Measurements from ENCODE around the gene PTTG2.

PTTG2 gene

GRCh38 chr4:37976991-37977470, 16.8 kb downstream of the PTTG2 start:
- DNase-seq (ENCODE audit: extremely low read depth, insufficient read length) = peak; percentile 82
- no peaks in the 10 kb centered on the region for H3K27me3 ChIP-seq (replicated peaks; ENCODE audit: control insufficient read depth, insufficient read depth, low read length)
- peak overlapping the region; percentile 78 for H3K4me3 ChIP-seq (replicated peaks; ENCODE audit: low read depth, low read length)
- no peaks in the 10 kb centered on the region for H3K36me3 ChIP-seq (ENCODE audit: control insufficient read depth, insufficient read depth, low read length)
- TF ChIP-seq, protein P1, sequence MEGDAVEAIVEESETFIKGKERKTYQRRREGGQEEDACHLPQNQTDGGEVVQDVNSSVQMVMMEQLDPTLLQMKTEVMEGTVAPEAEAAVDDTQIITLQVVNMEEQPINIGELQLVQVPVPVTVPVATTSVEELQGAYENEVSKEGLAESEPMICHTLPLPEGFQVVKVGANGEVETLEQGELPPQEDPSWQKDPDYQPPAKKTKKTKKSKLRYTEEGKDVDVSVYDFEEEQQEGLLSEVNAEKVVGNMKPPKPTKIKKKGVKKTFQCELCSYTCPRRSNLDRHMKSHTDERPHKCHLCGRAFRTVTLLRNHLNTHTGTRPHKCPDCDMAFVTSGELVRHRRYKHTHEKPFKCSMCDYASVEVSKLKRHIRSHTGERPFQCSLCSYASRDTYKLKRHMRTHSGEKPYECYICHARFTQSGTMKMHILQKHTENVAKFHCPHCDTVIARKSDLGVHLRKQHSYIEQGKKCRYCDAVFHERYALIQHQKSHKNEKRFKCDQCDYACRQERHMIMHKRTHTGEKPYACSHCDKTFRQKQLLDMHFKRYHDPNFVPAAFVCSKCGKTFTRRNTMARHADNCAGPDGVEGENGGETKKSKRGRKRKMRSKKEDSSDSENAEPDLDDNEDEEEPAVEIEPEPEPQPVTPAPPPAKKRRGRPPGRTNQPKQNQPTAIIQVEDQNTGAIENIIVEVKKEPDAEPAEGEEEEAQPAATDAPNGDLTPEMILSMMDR (IDR thresholded peaks at IDR 0.05; ENCODE audit: insufficient read depth, low read length, poor library complexity, severe bottlenecking) = no peak

- peak overlapping the region; percentile 78 for H3K4me3 ChIP-seq (replicated peaks; ENCODE audit: low read depth, low read length)
- H3K27me3 ChIP-seq (replicated peaks; ENCODE audit: control insufficient read depth, insufficient read depth, low read length) = no peaks in the 10 kb centered on the region
- peak; percentile 81 for DNase-seq (ENCODE audit: extremely low read depth, insufficient read length)
- H3K36me3 ChIP-seq (ENCODE audit: control insufficient read depth, insufficient read depth, low read length) = no peaks in the 10 kb centered on the region
- TF ChIP-seq, protein P1 (IDR thresholded peaks at IDR 0.05; ENCODE audit: insufficient read depth, low read length, poor library complexity, severe bottlenecking) = peak; percentile 68
These were observed 17.5 kb downstream of the PTTG2 start for GRCh38 chr4:37977471-37978247.

DNA sequence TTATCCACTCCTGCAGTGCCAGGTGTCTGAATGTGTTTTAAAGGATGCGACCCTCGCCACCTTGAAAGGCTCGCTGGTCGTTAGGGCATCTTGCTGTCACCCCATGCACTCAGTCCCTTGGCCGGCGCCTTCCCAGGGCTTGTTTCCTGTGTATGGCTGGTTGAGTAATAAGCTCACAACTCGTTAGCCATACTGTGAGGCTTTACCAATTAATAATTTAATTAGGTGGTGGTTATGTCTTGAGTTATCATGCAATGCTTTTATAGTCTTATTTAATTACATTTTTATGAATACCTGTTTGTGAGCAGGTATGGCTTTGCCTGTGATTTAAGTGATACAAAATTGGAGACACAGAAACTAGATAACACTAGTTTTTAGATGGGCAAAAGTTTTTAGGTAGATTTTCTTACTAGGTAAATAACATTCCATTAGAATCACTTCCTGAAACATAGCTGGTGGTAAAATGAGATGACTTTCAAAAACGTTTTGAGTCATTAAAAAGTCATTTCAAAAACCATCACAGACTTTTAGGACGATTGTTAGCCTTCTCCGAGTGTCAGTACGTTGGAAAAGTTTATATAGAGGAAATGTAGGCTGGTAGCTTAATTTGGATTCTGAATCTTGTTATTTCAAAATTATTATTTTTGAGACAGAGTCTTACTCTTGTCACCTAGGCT, 18.2 kb downstream of the PTTG2 start:
- Histone ChIP-seq H3K27me3 (replicated peaks; ENCODE audit: control insufficient read depth, insufficient read depth, low read length) (no peaks in the 10 kb centered on the region), H3K36me3 (ENCODE audit: control insufficient read depth, insufficient read depth, low read length) (no peaks in the 10 kb centered on the region), H3K4me3 (replicated peaks; ENCODE audit: low read depth, low read length) (peak overlapping the region; percentile 78)
- TF ChIP-seq, protein P1 (IDR thresholded peaks at IDR 0.05; ENCODE audit: insufficient read depth, low read length, poor library complexity, severe bottlenecking) = no peak
- peak; percentile 17 for DNase-seq (ENCODE audit: extremely low read depth, insufficient read length)

DNA sequence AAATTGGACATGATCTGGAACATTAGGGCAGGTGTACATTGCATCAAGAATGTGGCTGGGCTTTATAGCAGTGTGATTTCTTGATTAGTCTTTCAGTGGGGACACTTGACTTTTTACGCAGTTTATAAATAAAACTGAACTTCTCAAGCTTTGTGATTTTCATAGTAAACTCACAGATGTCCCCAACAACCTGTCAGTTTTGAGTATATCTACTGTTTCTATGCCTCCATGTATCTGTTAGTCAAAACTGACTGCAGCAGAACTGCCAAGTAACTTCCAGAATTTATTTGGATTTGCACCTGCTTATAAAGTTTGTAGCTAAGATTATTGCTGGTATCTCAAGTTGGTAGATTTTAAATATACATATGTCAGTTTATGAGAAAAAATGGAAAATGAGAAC, 20.0 kb downstream of the PTTG2 start:
- TF ChIP-seq, protein P1 (IDR thresholded peaks at IDR 0.05; ENCODE audit: insufficient read depth, low read length, poor library complexity, severe bottlenecking) = no peak
- Histone ChIP-seq H3K27me3 (replicated peaks; ENCODE audit: control insufficient read depth, insufficient read depth, low read length) (no peaks in the 10 kb centered on the region), H3K4me3 (replicated peaks; ENCODE audit: low read depth, low read length) (no peak overlapping the region), H3K36me3 (ENCODE audit: control insufficient read depth, insufficient read depth, low read length) (no peaks in the 10 kb centered on the region)
- DNase-seq (ENCODE audit: extremely low read depth, insufficient read length) = no peak

- TF ChIP-seq, protein P1 (IDR thresholded peaks at IDR 0.05; ENCODE audit: insufficient read depth, low read length, poor library complexity, severe bottlenecking) = no peak
- DNase-seq (ENCODE audit: extremely low read depth, insufficient read length) = no peak
These were observed 21.2 kb downstream of the PTTG2 start for GRCh38 chr4:37981425-37981824.

More at GRCh38 chr4:37981425-37981824, 21.2 kb downstream of the PTTG2 start:
- no peaks in the 10 kb centered on the region for H3K36me3 ChIP-seq (ENCODE audit: control insufficient read depth, insufficient read depth, low read length)
- H3K4me3 ChIP-seq (replicated peaks; ENCODE audit: low read depth, low read length) = no peak overlapping the region
- no peaks in the 10 kb centered on the region for H3K27me3 ChIP-seq (replicated peaks; ENCODE audit: control insufficient read depth, insufficient read depth, low read length)
